GM10248 (cell line): ENCODE results near the gene ISG20L2.

Source experiments
- CTCF ChIA-PET: fragments of 300-600 bp; sonication (Branson Sonifier 250); formaldehyde crosslinking; extraction: SDS; loops from one replicate; lab custom pipeline; 2021; ENCODE audit warnings: antibody characterized with exemption; lab: Yijun Ruan, JAX
- POLR2A ChIA-PET: fragments of 350-650 bp; sonication (Branson Sonifier 250); formaldehyde crosslinking; extraction: SDS; loops from one replicate; lab custom pipeline; 2020; ENCODE audit warnings: antibody characterized with exemption; lab: Yijun Ruan, JAX
- DNase-seq: peaks from one replicate; pipeline ENCODE4 v3.0.0; 2012; ENCODE audit errors: extremely low spot score
- TF ChIP-seq, protein P1 (sequence below): IDR thresholded peaks from 2 replicates; pipeline ENCODE4 v1.5.1; 2012; ENCODE audit warnings: mild to moderate bottlenecking, low read depth; ENCODE audit errors: extremely low read depth, missing control alignments, control extremely low read depth

The ISG20L2 gene

DNA sequence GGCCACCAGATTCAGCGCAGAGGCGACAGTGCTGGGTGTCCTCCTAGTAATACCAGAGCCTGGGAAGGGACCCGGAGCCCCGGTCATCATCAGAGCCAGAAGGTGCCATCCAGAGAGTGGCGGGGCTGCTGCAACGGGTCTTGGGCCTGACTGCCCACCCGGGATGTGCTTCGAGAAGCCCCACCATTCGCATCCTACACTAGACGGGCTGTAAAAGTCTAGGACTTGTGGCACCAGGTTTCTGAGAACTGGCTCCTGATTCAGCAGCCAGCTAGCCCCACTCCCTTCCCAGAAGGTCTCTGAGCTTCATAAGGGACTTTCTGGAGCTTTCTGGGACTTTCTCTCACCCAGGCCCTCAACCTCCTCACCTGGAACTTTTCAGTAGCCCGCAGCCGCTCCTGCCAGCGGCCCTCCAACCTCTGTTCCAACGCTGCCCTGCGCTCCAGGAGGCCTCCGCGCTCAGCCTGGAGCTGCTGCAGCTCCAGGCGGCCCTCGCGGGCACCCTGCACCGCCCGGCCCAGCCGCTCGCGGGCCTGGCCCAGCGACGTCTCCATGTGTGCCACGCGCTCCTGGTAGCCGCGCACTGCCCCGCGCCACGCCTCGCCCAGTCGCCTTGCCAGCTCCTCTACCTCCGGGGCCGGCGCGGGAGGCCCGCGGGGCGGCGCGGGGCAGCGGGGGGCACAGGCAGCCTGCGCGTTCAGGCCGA is 52.3 kb downstream of the ISG20L2 start:
- POLR2A ChIA-PET: no interaction called here
- TF ChIP-seq, protein P1, sequence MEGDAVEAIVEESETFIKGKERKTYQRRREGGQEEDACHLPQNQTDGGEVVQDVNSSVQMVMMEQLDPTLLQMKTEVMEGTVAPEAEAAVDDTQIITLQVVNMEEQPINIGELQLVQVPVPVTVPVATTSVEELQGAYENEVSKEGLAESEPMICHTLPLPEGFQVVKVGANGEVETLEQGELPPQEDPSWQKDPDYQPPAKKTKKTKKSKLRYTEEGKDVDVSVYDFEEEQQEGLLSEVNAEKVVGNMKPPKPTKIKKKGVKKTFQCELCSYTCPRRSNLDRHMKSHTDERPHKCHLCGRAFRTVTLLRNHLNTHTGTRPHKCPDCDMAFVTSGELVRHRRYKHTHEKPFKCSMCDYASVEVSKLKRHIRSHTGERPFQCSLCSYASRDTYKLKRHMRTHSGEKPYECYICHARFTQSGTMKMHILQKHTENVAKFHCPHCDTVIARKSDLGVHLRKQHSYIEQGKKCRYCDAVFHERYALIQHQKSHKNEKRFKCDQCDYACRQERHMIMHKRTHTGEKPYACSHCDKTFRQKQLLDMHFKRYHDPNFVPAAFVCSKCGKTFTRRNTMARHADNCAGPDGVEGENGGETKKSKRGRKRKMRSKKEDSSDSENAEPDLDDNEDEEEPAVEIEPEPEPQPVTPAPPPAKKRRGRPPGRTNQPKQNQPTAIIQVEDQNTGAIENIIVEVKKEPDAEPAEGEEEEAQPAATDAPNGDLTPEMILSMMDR: no peak
- no peak for DNase-seq
- CTCF ChIA-PET: interaction anchor here (1.0 to 25.5 kb wide), 13 partner anchors 13 to 289 kb away, joined by 3 to 597 read pairs (median 6); partner anchors contain the start of gene CRABP2

- ChIA-PET CTCF (interaction anchor here (1.1 to 25.5 kb wide), 7 partner anchors 14 to 256 kb away, joined by 3 to 597 read pairs (median 97); partner anchors contain the start of gene CRABP2), POLR2A (interaction anchor here (0.7 kb wide), 1 partner anchor 1812 kb away, joined by 3 read pairs; no protein-coding TSS in a partner anchor)
- TF ChIP-seq, protein P1: no peak
- no peak for DNase-seq
These were observed 53.1 kb downstream of the ISG20L2 start for GRCh38 chr1:156675210-156676113.

DNA sequence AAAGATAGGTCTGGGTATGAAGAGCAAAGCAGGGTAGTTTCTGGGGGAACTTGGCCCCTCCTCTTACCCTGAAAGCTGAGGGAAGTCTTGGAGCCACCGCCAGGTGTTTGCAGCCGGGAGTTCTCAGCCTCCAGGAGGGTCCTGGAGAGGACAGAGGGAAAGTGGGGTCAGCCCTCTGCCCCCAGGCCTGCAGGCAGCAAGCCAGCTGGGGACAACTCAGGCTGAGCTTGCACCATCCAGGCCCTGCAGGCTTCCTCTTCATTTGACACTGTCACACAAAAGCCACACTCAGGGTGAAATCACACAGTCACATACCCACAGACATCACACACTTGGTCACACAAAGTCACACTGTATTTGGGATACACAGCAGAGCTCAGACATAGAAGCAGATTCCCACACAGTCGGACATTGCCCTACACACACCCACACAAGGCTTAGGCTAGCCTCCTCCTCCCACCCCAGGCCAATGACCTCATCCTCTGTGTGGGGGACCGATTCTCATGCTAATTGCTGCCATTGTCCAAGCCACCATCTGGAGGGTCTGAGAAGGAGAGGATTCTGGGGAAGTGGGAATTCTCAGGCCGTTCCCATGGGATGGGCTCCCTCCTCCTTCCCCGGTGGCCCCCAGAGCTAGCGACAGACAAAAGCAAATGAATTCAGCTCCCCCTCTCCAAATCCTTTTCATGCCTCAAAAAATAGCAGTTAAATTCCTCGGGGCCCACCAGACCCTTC is 55.0 kb downstream of the ISG20L2 start:
- DNase-seq: no peak
- TF ChIP-seq, protein P1: no peak
- CTCF ChIA-PET: interaction anchor here (3.3 to 25.5 kb wide), 4 partner anchors 12 to 52 kb away, joined by 12 to 431 read pairs (median 104); no protein-coding TSS in a partner anchor
- POLR2A ChIA-PET: interaction anchor here (0.6 kb wide), 1 partner anchor 169 kb away, joined by 4 read pairs; no protein-coding TSS in a partner anchor
